GM23338 (cell line): ENCODE results near the gene CDK13.
"Not testable (repeated sequence)": the region's sequence is repeated elsewhere in the genome, so short reads cannot be mapped to it uniquely, and the experiment has no call there.

Experiments used
- CREB1 ChIP-seq: fragments of 250-450 bp; sonication (Bioruptor Pico); IDR thresholded peaks from 2 replicates; pipeline ENCODE4 v1.5.0; 2020; ENCODE audit warnings: low read depth, mild to moderate bottlenecking, moderate library complexity
- EZH2 ChIP-seq: fragments of 200-600 bp; sonication (generic); IDR thresholded peaks from one replicate; pipeline ENCODE4 v1.8.0; 2017; ENCODE audit warnings: antibody characterized with exemption, mild to moderate bottlenecking, low read depth; ENCODE audit not compliant: unreplicated experiment
- EZH2phosphoT487 ChIP-seq: fragments of 200-600 bp; sonication (generic); IDR thresholded peaks from one replicate; pipeline ENCODE4 v1.8.1; 2018; ENCODE audit warnings: antibody characterized with exemption; ENCODE audit not compliant: unreplicated experiment
- JUNB ChIP-seq: IDR thresholded peaks from one replicate; pipeline ENCODE4 v1.6.1; 2016; ENCODE audit warnings: antibody characterized with exemption; ENCODE audit not compliant: unreplicated experiment
- POLR2AphosphoS5 ChIP-seq: IDR thresholded peaks from 2 replicates; pipeline ENCODE4 v1.6.1; 2016; ENCODE audit warnings: antibody characterized with exemption, low read depth
- TF ChIP-seq, protein P1 (sequence below), 2 experiments: fragments of 200-600 bp in 1 of 2; sonication (generic) in 1 of 2; conservative IDR thresholded peaks; 2 replicates each; pipeline versions ENCODE4 v1.5.1 to v1.6.1; 2016 to 2017; ENCODE audit warnings: antibody characterized with exemption in 2 of 2, low read depth in 2 of 2, mild to moderate bottlenecking in 2 of 2, moderate library complexity in 1 of 2

DNA sequence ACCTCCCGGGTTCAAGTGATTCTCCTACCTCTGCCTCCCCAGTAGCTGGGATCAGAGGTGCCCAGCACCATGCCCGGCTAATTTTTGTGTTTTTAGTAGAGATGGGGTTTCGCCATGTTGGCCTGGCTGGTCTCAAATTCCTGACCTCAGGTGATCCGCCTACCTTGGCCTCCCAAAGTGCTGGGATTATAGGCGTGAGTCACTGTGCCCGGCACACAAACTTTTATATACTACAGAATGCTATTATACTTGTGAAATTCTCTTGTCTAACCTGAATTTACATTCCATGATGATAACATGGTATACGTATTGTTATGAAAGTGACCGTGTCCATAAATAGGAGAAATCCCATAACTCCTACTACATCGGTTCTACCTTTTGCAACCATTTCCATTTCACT lies 167.1 kb downstream of the CDK13 start:
- not testable (repeated sequence) for TF ChIP-seq POLR2AphosphoS5, JUNB, EZH2phosphoT487, EZH2, CREB1
- TF ChIP-seq, protein P1, sequence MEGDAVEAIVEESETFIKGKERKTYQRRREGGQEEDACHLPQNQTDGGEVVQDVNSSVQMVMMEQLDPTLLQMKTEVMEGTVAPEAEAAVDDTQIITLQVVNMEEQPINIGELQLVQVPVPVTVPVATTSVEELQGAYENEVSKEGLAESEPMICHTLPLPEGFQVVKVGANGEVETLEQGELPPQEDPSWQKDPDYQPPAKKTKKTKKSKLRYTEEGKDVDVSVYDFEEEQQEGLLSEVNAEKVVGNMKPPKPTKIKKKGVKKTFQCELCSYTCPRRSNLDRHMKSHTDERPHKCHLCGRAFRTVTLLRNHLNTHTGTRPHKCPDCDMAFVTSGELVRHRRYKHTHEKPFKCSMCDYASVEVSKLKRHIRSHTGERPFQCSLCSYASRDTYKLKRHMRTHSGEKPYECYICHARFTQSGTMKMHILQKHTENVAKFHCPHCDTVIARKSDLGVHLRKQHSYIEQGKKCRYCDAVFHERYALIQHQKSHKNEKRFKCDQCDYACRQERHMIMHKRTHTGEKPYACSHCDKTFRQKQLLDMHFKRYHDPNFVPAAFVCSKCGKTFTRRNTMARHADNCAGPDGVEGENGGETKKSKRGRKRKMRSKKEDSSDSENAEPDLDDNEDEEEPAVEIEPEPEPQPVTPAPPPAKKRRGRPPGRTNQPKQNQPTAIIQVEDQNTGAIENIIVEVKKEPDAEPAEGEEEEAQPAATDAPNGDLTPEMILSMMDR (conservative IDR thresholded peaks at IDR 0.05; ENCODE audit: low read depth in 2 of 2), result not testable (repeated sequence)
